Liver (tissue), 3 donors: ENCODE measurements around the gene LPP.

ENCODE experiments used
- FOXA2 ChIP-seq: IDR thresholded peaks from 2 replicates; pipeline ENCODE4 v1.6.1; 2016; ENCODE audit warnings: antibody characterized with exemption
- JUND ChIP-seq, 2 donors: IDR thresholded peaks; 2 replicates each; pipeline ENCODE4 v1.6.1; 2016; ENCODE audit warnings: antibody characterized with exemption in 2 of 2
- RAD21 ChIP-seq, 2 donors: IDR thresholded peaks; 2 replicates each; pipeline ENCODE4 v1.6.1; 2016; ENCODE audit warnings: antibody characterized with exemption in 2 of 2, mild to moderate bottlenecking in 2 of 2
- YY1 ChIP-seq: IDR thresholded peaks from 2 replicates; pipeline ENCODE4 v1.6.1; 2016; ENCODE audit warnings: antibody characterized with exemption, mild to moderate bottlenecking
- TF ChIP-seq, protein P1 (sequence below): fragments of 150-350 bp; IDR thresholded peaks from 2 replicates; pipeline ENCODE4 v1.5.1; 2017; ENCODE audit warnings: improper control_type of control experiment, low read depth, low read length; ENCODE audit not compliant: missing input control
- TF ChIP-seq, protein P2 (sequence below): IDR thresholded peaks from 2 replicates; pipeline ENCODE4 v1.6.1; 2016; ENCODE audit warnings: antibody characterized with exemption
- TF ChIP-seq, protein P3 (sequence below): IDR thresholded peaks from 2 replicates; pipeline ENCODE4 v1.6.1; 2016; ENCODE audit warnings: antibody characterized with exemption
- TF ChIP-seq, protein P4 (sequence below): IDR thresholded peaks from 2 replicates; pipeline ENCODE4 v1.6.1; 2016; ENCODE audit warnings: antibody characterized with exemption, mild to moderate bottlenecking
- donor health status: healthy.
- donor health status: healthy.

DNA sequence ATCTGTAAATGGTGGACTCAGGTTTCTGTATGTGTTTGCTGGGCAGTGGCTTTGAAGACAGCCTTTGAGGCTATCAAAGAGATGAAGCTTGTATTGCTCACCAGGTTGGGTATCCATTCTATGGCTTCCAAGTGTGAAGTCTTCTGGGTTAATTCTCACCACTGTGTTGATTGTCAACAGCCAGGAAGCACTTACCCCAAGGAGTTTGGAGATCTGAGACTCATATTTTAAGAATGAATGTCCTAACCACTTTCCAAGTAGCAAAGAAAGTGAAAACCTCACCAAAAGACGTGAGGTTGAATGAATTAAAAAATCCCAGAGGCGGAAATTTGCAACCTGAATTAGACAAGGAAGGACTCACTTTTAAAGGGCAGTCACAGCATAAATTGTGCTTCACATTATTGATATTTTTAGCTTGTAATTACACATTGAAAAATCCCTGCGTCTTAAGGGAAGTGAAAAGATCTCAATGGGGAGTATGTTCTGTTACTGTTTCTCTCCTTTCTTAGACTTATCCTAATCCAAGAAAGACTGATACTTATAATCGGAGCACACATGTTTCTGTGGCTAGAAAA lies 713.8 kb downstream of the LPP start:
- no peak for TF ChIP-seq YY1
- TF ChIP-seq, protein P1, sequence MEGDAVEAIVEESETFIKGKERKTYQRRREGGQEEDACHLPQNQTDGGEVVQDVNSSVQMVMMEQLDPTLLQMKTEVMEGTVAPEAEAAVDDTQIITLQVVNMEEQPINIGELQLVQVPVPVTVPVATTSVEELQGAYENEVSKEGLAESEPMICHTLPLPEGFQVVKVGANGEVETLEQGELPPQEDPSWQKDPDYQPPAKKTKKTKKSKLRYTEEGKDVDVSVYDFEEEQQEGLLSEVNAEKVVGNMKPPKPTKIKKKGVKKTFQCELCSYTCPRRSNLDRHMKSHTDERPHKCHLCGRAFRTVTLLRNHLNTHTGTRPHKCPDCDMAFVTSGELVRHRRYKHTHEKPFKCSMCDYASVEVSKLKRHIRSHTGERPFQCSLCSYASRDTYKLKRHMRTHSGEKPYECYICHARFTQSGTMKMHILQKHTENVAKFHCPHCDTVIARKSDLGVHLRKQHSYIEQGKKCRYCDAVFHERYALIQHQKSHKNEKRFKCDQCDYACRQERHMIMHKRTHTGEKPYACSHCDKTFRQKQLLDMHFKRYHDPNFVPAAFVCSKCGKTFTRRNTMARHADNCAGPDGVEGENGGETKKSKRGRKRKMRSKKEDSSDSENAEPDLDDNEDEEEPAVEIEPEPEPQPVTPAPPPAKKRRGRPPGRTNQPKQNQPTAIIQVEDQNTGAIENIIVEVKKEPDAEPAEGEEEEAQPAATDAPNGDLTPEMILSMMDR, result no peak
- no peak for TF ChIP-seq JUND (IDR thresholded peaks at IDR 0.05)
- TF ChIP-seq, protein P2, sequence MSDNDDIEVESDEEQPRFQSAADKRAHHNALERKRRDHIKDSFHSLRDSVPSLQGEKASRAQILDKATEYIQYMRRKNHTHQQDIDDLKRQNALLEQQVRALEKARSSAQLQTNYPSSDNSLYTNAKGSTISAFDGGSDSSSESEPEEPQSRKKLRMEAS, result no peak
- TF ChIP-seq FOXA2, result no peak
- TF ChIP-seq, protein P3, sequence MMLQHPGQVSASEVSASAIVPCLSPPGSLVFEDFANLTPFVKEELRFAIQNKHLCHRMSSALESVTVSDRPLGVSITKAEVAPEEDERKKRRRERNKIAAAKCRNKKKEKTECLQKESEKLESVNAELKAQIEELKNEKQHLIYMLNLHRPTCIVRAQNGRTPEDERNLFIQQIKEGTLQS, result no peak
- no peak for TF ChIP-seq RAD21 (IDR thresholded peaks at IDR 0.05)
- TF ChIP-seq, protein P4, sequence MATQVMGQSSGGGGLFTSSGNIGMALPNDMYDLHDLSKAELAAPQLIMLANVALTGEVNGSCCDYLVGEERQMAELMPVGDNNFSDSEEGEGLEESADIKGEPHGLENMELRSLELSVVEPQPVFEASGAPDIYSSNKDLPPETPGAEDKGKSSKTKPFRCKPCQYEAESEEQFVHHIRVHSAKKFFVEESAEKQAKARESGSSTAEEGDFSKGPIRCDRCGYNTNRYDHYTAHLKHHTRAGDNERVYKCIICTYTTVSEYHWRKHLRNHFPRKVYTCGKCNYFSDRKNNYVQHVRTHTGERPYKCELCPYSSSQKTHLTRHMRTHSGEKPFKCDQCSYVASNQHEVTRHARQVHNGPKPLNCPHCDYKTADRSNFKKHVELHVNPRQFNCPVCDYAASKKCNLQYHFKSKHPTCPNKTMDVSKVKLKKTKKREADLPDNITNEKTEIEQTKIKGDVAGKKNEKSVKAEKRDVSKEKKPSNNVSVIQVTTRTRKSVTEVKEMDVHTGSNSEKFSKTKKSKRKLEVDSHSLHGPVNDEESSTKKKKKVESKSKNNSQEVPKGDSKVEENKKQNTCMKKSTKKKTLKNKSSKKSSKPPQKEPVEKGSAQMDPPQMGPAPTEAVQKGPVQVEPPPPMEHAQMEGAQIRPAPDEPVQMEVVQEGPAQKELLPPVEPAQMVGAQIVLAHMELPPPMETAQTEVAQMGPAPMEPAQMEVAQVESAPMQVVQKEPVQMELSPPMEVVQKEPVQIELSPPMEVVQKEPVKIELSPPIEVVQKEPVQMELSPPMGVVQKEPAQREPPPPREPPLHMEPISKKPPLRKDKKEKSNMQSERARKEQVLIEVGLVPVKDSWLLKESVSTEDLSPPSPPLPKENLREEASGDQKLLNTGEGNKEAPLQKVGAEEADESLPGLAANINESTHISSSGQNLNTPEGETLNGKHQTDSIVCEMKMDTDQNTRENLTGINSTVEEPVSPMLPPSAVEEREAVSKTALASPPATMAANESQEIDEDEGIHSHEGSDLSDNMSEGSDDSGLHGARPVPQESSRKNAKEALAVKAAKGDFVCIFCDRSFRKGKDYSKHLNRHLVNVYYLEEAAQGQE, result no peak
